ENCODE results near the gene PARP3. TPM values are rescaled to one million over a fixed set of nuclear protein-coding genes. Genes with fewer than 3 reads are reported as not detected.

The PARP3 gene
- total and polyA plus RNA-seq, 10 of the 15 experiments (the other 5 are each of a cell fraction or from before 2014, with no cell fraction given): 2.1 to 31.2 (median 19.5) TPM

DNA sequence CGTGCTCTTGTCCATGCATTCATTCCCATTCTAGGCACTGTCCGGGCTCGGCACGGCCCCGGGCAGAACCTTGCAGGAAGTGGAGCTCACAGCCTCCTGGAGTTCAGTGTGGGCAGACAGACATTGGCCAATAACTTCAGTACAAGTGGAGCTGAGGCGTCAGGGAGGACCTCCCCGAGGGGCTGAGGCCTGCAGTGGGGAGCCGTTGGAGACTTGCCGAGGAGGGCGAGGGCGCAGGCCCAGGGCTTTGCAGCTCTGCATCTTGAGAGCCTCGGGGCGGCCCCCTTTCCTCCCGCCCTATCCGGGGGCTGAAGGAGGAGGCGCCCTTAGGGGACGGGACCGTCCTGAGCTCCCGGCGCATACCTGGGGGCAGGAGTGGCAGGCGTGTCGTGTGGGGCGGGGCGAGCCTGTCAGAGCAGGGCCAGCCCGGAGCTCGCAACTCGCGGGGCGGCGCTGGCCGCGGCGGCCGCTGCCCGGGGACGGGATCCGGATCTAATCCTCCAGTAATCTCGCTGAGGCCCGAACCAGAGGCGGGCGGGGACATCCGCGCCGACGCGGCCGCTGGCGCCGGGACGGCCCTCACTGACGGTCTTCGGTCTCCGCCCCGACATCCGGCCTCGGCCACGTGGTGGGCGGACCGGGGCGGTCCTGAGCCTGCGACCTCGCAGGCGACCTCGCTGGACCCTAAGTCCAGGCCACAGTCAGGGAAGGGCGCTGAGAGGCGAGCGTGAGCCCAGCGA lies 40.8 kb downstream of the PARP3 start, which contains the start of gene ACY1 (continued):
- TF ChIP-seq, protein P1, sequence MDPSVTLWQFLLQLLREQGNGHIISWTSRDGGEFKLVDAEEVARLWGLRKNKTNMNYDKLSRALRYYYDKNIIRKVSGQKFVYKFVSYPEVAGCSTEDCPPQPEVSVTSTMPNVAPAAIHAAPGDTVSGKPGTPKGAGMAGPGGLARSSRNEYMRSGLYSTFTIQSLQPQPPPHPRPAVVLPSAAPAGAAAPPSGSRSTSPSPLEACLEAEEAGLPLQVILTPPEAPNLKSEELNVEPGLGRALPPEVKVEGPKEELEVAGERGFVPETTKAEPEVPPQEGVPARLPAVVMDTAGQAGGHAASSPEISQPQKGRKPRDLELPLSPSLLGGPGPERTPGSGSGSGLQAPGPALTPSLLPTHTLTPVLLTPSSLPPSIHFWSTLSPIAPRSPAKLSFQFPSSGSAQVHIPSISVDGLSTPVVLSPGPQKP (IDR thresholded peaks at IDR 0.05; ENCODE audit: low read depth, low read length): 0 out of 2 replicates have a peak, but pooled peaks have one; percentile 41
- TF ChIP-seq JUND (IDR thresholded peaks at IDR 0.05; ENCODE audit: low read depth, low read length) (no peak), ZSCAN29 (IDR thresholded peaks at IDR 0.05) (no peak), NFXL1 (IDR thresholded peaks at IDR 0.05; ENCODE audit: borderline replicate concordance) (no peak), KDM1A (IDR thresholded peaks at IDR 0.05; ENCODE audit: borderline replicate concordance) (no peak), NFYA (IDR thresholded peaks at IDR 0.05; ENCODE audit: borderline replicate concordance, low read depth, low read length) (no peak), EED (IDR thresholded peaks at IDR 0.05; ENCODE audit: low read depth) (peak; percentile 11; the same call in 1 of the 2 replicates), SMAD1 (IDR thresholded peaks at IDR 0.05; ENCODE audit: low read depth, partially characterized antibody) (no peak), GATAD2B (conservative IDR thresholded peaks at IDR 0.05; ENCODE audit: low read depth) (peak; percentile 72), HDAC2 (IDR thresholded peaks at IDR 0.05) (no peak), EP300 (IDR thresholded peaks at IDR 0.05; ENCODE audit: borderline replicate concordance in 1 of 2, control insufficient read depth in 1 of 2, low read depth in 2 of 2, low read length in 2 of 2) (no peak), LARP7 (IDR thresholded peaks at IDR 0.05) (0 out of 2 replicates have a peak, but pooled peaks have one; percentile 28), BCL11A (IDR thresholded peaks at IDR 0.05; ENCODE audit: low read depth, low read length) (0 out of 2 replicates have a peak, but pooled peaks have one; percentile 5), STAT3 (IDR thresholded peaks at IDR 0.05; ENCODE audit: low read depth, low read length) (no peak), POLR2A (IDR thresholded peaks at IDR 0.05; ENCODE audit: low read depth, low read length) (peak; percentile 81; the same call in 1 of the 2 replicates), NRF1 (conservative IDR thresholded peaks at IDR 0.05; ENCODE audit: low read depth, low read length) (no peak), SREBF1 (IDR thresholded peaks at IDR 0.05; ENCODE audit: low read length) (no peak), ATF7 (IDR thresholded peaks at IDR 0.05; ENCODE audit: low read depth) (peak; percentile 2; the same call in 1 of the 2 replicates), MXI1 (IDR thresholded peaks at IDR 0.05; ENCODE audit: low read depth, low read length) (peak; percentile 79; the same call in 1 of the 2 replicates), ZNF384 (IDR thresholded peaks at IDR 0.05; ENCODE audit: borderline replicate concordance, low read depth, low read length) (no peak)
- TF ChIP-seq, protein P2, sequence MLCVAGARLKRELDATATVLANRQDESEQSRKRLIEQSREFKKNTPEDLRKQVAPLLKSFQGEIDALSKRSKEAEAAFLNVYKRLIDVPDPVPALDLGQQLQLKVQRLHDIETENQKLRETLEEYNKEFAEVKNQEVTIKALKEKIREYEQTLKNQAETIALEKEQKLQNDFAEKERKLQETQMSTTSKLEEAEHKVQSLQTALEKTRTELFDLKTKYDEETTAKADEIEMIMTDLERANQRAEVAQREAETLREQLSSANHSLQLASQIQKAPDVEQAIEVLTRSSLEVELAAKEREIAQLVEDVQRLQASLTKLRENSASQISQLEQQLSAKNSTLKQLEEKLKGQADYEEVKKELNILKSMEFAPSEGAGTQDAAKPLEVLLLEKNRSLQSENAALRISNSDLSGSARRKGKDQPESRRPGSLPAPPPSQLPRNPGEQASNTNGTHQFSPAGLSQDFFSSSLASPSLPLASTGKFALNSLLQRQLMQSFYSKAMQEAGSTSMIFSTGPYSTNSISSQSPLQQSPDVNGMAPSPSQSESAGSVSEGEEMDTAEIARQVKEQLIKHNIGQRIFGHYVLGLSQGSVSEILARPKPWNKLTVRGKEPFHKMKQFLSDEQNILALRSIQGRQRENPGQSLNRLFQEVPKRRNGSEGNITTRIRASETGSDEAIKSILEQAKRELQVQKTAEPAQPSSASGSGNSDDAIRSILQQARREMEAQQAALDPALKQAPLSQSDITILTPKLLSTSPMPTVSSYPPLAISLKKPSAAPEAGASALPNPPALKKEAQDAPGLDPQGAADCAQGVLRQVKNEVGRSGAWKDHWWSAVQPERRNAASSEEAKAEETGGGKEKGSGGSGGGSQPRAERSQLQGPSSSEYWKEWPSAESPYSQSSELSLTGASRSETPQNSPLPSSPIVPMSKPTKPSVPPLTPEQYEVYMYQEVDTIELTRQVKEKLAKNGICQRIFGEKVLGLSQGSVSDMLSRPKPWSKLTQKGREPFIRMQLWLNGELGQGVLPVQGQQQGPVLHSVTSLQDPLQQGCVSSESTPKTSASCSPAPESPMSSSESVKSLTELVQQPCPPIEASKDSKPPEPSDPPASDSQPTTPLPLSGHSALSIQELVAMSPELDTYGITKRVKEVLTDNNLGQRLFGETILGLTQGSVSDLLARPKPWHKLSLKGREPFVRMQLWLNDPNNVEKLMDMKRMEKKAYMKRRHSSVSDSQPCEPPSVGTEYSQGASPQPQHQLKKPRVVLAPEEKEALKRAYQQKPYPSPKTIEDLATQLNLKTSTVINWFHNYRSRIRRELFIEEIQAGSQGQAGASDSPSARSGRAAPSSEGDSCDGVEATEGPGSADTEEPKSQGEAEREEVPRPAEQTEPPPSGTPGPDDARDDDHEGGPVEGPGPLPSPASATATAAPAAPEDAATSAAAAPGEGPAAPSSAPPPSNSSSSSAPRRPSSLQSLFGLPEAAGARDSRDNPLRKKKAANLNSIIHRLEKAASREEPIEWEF (IDR thresholded peaks at IDR 0.05; ENCODE audit: insufficient replicate concordance, low read depth, low read length): no peak
- TF ChIP-seq, protein P3, sequence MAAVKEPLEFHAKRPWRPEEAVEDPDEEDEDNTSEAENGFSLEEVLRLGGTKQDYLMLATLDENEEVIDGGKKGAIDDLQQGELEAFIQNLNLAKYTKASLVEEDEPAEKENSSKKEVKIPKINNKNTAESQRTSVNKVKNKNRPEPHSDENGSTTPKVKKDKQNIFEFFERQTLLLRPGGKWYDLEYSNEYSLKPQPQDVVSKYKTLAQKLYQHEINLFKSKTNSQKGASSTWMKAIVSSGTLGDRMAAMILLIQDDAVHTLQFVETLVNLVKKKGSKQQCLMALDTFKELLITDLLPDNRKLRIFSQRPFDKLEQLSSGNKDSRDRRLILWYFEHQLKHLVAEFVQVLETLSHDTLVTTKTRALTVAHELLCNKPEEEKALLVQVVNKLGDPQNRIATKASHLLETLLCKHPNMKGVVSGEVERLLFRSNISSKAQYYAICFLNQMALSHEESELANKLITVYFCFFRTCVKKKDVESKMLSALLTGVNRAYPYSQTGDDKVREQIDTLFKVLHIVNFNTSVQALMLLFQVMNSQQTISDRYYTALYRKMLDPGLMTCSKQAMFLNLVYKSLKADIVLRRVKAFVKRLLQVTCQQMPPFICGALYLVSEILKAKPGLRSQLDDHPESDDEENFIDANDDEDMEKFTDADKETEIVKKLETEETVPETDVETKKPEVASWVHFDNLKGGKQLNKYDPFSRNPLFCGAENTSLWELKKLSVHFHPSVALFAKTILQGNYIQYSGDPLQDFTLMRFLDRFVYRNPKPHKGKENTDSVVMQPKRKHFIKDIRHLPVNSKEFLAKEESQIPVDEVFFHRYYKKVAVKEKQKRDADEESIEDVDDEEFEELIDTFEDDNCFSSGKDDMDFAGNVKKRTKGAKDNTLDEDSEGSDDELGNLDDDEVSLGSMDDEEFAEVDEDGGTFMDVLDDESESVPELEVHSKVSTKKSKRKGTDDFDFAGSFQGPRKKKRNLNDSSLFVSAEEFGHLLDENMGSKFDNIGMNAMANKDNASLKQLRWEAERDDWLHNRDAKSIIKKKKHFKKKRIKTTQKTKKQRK (IDR thresholded peaks at IDR 0.05; ENCODE audit: low read depth, low read length): no peak

Data from GM12878 (cell line).